ENCODE measurements around the gene POLD1. TPM values are rescaled to one million over a fixed set of nuclear protein-coding genes. Genes with fewer than 3 reads are reported as not detected.

POLD1 gene
- total and polyA plus RNA-seq, 2 of the 13 experiments (the other 11 are each of a cell fraction or from before 2014, with no cell fraction given) = 17.4 to 54.0 TPM

- intact Hi-C loops (cut with micrococcal nuclease; ENCODE audit: unreplicated experiment) = no loop called here
- H3K4me2 ChIP-seq (ENCODE audit: low read depth, low read length) = no peak overlapping the region
- peaks cover 20% of the 10 kb centered on the region for H3K4me1 ChIP-seq (ENCODE audit: insufficient read depth, low read length)
- no peaks in the 10 kb centered on the region for H3K79me2 ChIP-seq (ENCODE audit: insufficient read depth, low read length)
- no peaks in the 10 kb centered on the region for H3K9me3 ChIP-seq (ENCODE audit: low read length)
- H3K36me3 ChIP-seq (replicated peaks in 1 of 2; ENCODE audit: control insufficient read depth in 1 of 2, insufficient read depth in 2 of 2, low read length in 2 of 2) = no peaks in the 10 kb centered on the region
- no peak overlapping the region for H3K4me3 ChIP-seq (replicated peaks in 1 of 3; ENCODE audit: insufficient read depth in 1 of 3, low read depth in 2 of 3, low read length in 3 of 3)
- WGBS (ENCODE audit: low lambda C conversion rate) = 60% methylated on average over 4 of the region's 5 CpGs
- ATAC-seq = no peak
- FAIRE-seq = no peak
- no peak overlapping the region for H3K9ac ChIP-seq (ENCODE audit: insufficient read depth, low read depth, low read length)
- no peak overlapping the region for H3K27ac ChIP-seq (ENCODE audit: extremely low read length, insufficient read depth, low read length)
- DNase-seq (ENCODE audit: low spot score) = no peak
- no TSS peak for BruUV-seq (replicated peaks)
- H2AFZ ChIP-seq (ENCODE audit: low read length) = no peak overlapping the region
- peaks cover 0 to 7% of the 10 kb centered on the region in 2 experiments; a peak in 2 of 5 replicates for H3K27me3 ChIP-seq (ENCODE audit: control insufficient read depth in 1 of 2, insufficient read depth in 2 of 2, low read length in 2 of 2)
- ChIA-PET CTCF (ENCODE audit: low intra/inter-chr PET ratio, low total read pairs) (no interaction called here), POLR2A (no interaction called here)
- H4K20me1 ChIP-seq (ENCODE audit: insufficient read depth, low read length) = no peaks in the 10 kb centered on the region
- in situ Hi-C loops (cut with HindIII; ENCODE audit: extremely low pct_ligation_motif_present, low pct_unique_long_range_greater_than_20kb) = no loop called here
- TF ChIP-seq MYNN (CRISPR knock-in tag; IDR thresholded peaks at IDR 0.05; ENCODE audit: low read depth) (no peak), TOE1 (CRISPR knock-in tag; IDR thresholded peaks at IDR 0.05) (no peak)
Measured at GRCh38 chr19:50457300-50457699, 73.2 kb downstream of the POLD1 start.

GRCh38 chr19:50458396-50459066 is 74.4 kb downstream of the POLD1 start:
- no peaks in the 10 kb centered on the region for H3K36me3 ChIP-seq (replicated peaks in 1 of 2; ENCODE audit: control insufficient read depth in 1 of 2, insufficient read depth in 2 of 2, low read length in 2 of 2)
- no peaks in the 10 kb centered on the region for H3K79me2 ChIP-seq (ENCODE audit: insufficient read depth, low read length)
- H3K4me2 ChIP-seq (ENCODE audit: low read depth, low read length) = no peak overlapping the region
- no peaks in the 10 kb centered on the region for H4K20me1 ChIP-seq (ENCODE audit: insufficient read depth, low read length)
- H3K9me3 ChIP-seq (ENCODE audit: low read length) = no peaks in the 10 kb centered on the region
- ATAC-seq (no peak), FAIRE-seq (no peak), DNase-seq (ENCODE audit: low spot score) (no peak)
- ChIA-PET POLR2A (no interaction called here), CTCF (ENCODE audit: low intra/inter-chr PET ratio, low total read pairs) (no interaction called here)
- no peak overlapping the region for H2AFZ ChIP-seq (ENCODE audit: low read length)
- intact Hi-C loops (cut with micrococcal nuclease; ENCODE audit: unreplicated experiment) (no loop called here), in situ Hi-C loops (cut with HindIII; ENCODE audit: extremely low pct_ligation_motif_present, low pct_unique_long_range_greater_than_20kb) (no loop called here)
- no peak overlapping the region for H3K9ac ChIP-seq (ENCODE audit: insufficient read depth, low read depth, low read length)
- TF ChIP-seq ZNF724P (CRISPR knock-in tag; IDR thresholded peaks at IDR 0.05; ENCODE audit: borderline replicate concordance) (no peak), ZNF839 (CRISPR knock-in tag; IDR thresholded peaks at IDR 0.05; ENCODE audit: borderline replicate concordance) (no peak), EED (CRISPR knock-in tag; IDR thresholded peaks at IDR 0.05) (no peak)
- no peak overlapping the region for H3K27ac ChIP-seq (ENCODE audit: extremely low read length, insufficient read depth, low read length)
- peaks cover 0 to 7% of the 10 kb centered on the region in 2 experiments; a peak in 2 of 5 replicates for H3K27me3 ChIP-seq (ENCODE audit: control insufficient read depth in 1 of 2, insufficient read depth in 2 of 2, low read length in 2 of 2)
- no TSS peak for BruUV-seq (replicated peaks)
- 63% methylated on average over 41 of the region's 50 CpGs for WGBS (ENCODE audit: low lambda C conversion rate)
- H3K4me3 ChIP-seq (replicated peaks in 1 of 3; ENCODE audit: insufficient read depth in 1 of 3, low read depth in 2 of 3, low read length in 3 of 3) = no peak overlapping the region
- peaks cover 20% of the 10 kb centered on the region for H3K4me1 ChIP-seq (ENCODE audit: insufficient read depth, low read length)

Data from HepG2 (cell line).